ENCODE measurements around the gene CTDSPL2.
"Not testable (repeated sequence)": the region's sequence is repeated elsewhere in the genome, so short reads cannot be mapped to it uniquely, and the experiment has no call there.

The CTDSPL2 gene

GRCh38 chr15:44529864-44530604 lies 102.6 kb downstream of the CTDSPL2 start:
- H3K9me3 ChIP-seq, result no peaks in the 10 kb centered on the region
- peaks cover 8% of the 10 kb centered on the region for H3K36me3 ChIP-seq
- H3K27ac ChIP-seq, result peak overlapping the region; percentile 34
- no peak overlapping the region for H3K4me3 ChIP-seq (ENCODE audit: low read depth in 1 of 2, low read length in 1 of 2)
- peaks cover 0 to 13% of the 10 kb centered on the region in 2 experiments for H3K4me1 ChIP-seq (ENCODE audit: control insufficient read depth in 1 of 2, insufficient read depth in 1 of 2, low read depth in 1 of 2, low read length in 1 of 2)
- H3K27me3 ChIP-seq, result no peaks in the 10 kb centered on the region
- no peak for TF ChIP-seq CTCF (IDR thresholded peaks at IDR 0.05)

GRCh38 chr15:44530653-44531052 lies 103.2 kb downstream of the CTDSPL2 start:
- no peak overlapping the region for H3K4me3 ChIP-seq (ENCODE audit: low read depth in 1 of 2, low read length in 1 of 2)
- H3K27ac ChIP-seq, result no peak overlapping the region
- H3K36me3 ChIP-seq, result peaks cover 2% of the 10 kb centered on the region
- H3K27me3 ChIP-seq, result no peaks in the 10 kb centered on the region
- no peaks in the 10 kb centered on the region for H3K9me3 ChIP-seq
- H3K4me1 ChIP-seq (ENCODE audit: control insufficient read depth in 1 of 2, insufficient read depth in 1 of 2, low read depth in 1 of 2, low read length in 1 of 2), result peaks cover 4 to 16% of the 10 kb centered on the region in 2 experiments
- no peak for TF ChIP-seq CTCF (IDR thresholded peaks at IDR 0.05)

- not testable (repeated sequence) for H3K27me3 ChIP-seq; H3K4me3 ChIP-seq (ENCODE audit: low read depth in 1 of 2, low read length in 1 of 2); H3K36me3 ChIP-seq; H3K27ac ChIP-seq; H3K9me3 ChIP-seq
- H3K4me1 ChIP-seq (ENCODE audit: control insufficient read depth in 1 of 2, insufficient read depth in 1 of 2, low read depth in 1 of 2, low read length in 1 of 2), result peaks cover 12 to 21% of the 10 kb centered on the region in 2 experiments
These were observed 104.8 kb downstream of the CTDSPL2 start for GRCh38 chr15:44532275-44532674.

GRCh38 chr15:44532689-44533088 lies 105.3 kb downstream of the CTDSPL2 start:
- Histone ChIP-seq H3K27me3 (no peaks in the 10 kb centered on the region), H3K4me1 (ENCODE audit: control insufficient read depth in 1 of 2, insufficient read depth in 1 of 2, low read depth in 1 of 2, low read length in 1 of 2) (peaks cover 16 to 24% of the 10 kb centered on the region in 2 experiments), H3K9me3 (no peaks in the 10 kb centered on the region), H3K4me3 (ENCODE audit: low read depth in 1 of 2, low read length in 1 of 2) (no peak overlapping the region), H3K27ac (no peak overlapping the region), H3K36me3 (peaks cover 5% of the 10 kb centered on the region)
- no peak for TF ChIP-seq CTCF (IDR thresholded peaks at IDR 0.05)

- peaks cover 21 to 28% of the 10 kb centered on the region in 2 experiments for H3K4me1 ChIP-seq (ENCODE audit: control insufficient read depth in 1 of 2, insufficient read depth in 1 of 2, low read depth in 1 of 2, low read length in 1 of 2)
- H3K36me3 ChIP-seq, result peaks cover 5% of the 10 kb centered on the region
- H3K9me3 ChIP-seq, result no peaks in the 10 kb centered on the region
- H3K27me3 ChIP-seq, result no peaks in the 10 kb centered on the region
- TF ChIP-seq CTCF (IDR thresholded peaks at IDR 0.05), result no peak
- no peak overlapping the region for H3K27ac ChIP-seq
- no peak overlapping the region for H3K4me3 ChIP-seq (ENCODE audit: low read depth in 1 of 2, low read length in 1 of 2)
These were observed 107.7 kb downstream of the CTDSPL2 start for GRCh38 chr15:44535092-44535491.

GRCh38 chr15:44535523-44536301 lies 108.3 kb downstream of the CTDSPL2 start:
- TF ChIP-seq CTCF (IDR thresholded peaks at IDR 0.05), result no peak
- peaks cover 21 to 28% of the 10 kb centered on the region in 2 experiments for H3K4me1 ChIP-seq (ENCODE audit: control insufficient read depth in 1 of 2, insufficient read depth in 1 of 2, low read depth in 1 of 2, low read length in 1 of 2)
- H3K27ac ChIP-seq, result peak overlapping the region; percentile 96
- H3K36me3 ChIP-seq, result peaks cover 5% of the 10 kb centered on the region
- no peaks in the 10 kb centered on the region for H3K27me3 ChIP-seq
- peak overlapping the region; percentile 75 to 97 for H3K4me3 ChIP-seq (ENCODE audit: low read depth in 1 of 2, low read length in 1 of 2)
- H3K9me3 ChIP-seq, result no peaks in the 10 kb centered on the region

Measured in neutrophil (primary cell).